T-helper 9 cell (primary cell): Measurements from ENCODE around the gene FTO.

Experiments
- DNase-seq: peaks from one replicate; pipeline ENCODE4 v3.0.0-alpha.2; 2020

Gene FTO

DNA sequence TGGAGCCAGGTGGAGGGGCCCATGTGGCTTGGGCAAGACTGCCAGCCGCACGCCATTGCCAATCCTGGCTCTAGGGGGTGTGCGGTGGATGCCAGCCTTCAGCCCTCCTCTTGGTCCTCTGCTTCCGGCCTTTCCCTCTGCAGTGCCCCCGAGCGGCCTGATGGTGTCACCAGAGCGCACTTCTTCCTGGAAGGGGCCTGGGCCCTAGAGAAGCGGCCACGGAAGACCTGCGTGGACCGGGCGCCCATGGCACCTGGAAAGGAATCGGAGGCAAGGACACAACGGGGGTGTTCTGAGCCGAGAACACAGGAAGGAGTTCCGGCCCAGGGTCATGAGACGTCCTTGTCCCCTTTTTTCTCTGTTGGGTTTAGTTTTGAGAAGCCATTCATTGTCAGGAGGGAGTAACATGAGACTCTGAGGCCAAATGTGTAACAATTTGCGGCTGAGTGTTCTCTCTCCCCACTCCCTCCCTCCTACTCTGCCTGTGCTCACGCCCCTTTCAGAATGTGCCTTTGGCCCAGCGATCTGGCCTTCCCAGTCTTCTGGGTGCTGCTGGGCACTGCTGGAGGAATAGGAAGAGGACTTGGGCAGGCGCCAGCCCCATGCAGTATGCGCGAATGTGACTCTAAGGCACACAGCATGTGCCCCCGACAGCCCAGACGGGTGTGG is 489.8 kb downstream of the FTO start:
- DNase-seq = no peak

DNA sequence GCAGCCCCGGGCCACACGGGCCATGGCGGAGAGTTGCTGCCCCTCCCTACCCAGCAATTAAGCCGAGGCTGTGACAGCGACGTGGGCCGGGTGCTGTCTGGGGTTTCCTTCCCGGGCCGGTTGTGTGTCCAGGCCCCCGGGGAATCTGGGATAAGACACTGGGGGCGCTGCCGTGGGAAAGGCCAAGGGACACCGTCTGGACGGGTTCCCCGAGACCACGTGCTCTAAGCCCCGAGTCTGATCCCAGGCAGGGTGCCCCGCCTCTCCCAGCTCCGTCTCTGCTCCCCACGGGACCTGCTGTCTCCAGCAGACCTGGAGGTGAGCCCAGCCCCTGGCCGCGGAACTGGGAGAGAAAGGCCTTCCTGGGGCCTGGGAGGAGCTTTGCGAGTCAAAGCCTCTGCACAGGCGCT is 490.4 kb downstream of the FTO start:
- no peak for DNase-seq

GRCh38 chr16:54197758-54198157 is 493.8 kb downstream of the FTO start:
- no peak for DNase-seq

- no peak for DNase-seq
Measured at GRCh38 chr16:54199487-54200160, 495.7 kb downstream of the FTO start.

- no peak for DNase-seq
Measured at GRCh38 chr16:54200161-54200534, 496.2 kb downstream of the FTO start.

- DNase-seq = no peak
Measured at GRCh38 chr16:54200720-54201119, 496.8 kb downstream of the FTO start.

DNA sequence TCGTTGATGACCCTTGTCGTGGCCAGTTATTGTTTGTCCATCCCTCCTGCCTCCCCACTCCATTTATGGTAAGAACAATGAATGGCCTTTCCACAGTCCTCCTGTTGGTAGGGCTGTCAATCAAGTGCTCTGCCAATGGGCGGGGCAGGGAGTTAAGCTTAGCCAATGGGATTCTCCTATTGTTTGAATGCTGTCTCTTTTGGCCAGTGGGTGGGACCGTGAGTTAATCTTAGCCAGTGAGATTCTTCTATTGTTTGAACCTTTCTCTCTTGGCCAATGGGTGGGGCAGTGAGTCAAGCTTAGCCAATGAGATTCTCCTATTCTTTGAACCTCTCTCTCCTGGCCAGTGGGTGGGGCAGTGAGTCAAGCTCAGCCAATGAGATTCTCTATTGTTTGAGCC is 497.2 kb downstream of the FTO start:
- no peak for DNase-seq
